GM12891 (cell line): ENCODE measurements around the gene ARPC4.

Experiments used
- POLR2A ChIP-seq: IDR thresholded peaks from 2 replicates; pipeline ENCODE4 v1.6.1; 2011; ENCODE audit warnings: low read depth, low read length, control low read depth
- POLR2AphosphoS5 ChIP-seq: IDR thresholded peaks from 2 replicates; pipeline ENCODE4 v1.6.1; 2011; ENCODE audit warnings: low read depth, low read length, control low read depth
- TAF1 ChIP-seq: IDR thresholded peaks from 2 replicates; pipeline ENCODE4 v1.6.1; 2011; ENCODE audit warnings: low read depth, low read length, control low read depth

DNA sequence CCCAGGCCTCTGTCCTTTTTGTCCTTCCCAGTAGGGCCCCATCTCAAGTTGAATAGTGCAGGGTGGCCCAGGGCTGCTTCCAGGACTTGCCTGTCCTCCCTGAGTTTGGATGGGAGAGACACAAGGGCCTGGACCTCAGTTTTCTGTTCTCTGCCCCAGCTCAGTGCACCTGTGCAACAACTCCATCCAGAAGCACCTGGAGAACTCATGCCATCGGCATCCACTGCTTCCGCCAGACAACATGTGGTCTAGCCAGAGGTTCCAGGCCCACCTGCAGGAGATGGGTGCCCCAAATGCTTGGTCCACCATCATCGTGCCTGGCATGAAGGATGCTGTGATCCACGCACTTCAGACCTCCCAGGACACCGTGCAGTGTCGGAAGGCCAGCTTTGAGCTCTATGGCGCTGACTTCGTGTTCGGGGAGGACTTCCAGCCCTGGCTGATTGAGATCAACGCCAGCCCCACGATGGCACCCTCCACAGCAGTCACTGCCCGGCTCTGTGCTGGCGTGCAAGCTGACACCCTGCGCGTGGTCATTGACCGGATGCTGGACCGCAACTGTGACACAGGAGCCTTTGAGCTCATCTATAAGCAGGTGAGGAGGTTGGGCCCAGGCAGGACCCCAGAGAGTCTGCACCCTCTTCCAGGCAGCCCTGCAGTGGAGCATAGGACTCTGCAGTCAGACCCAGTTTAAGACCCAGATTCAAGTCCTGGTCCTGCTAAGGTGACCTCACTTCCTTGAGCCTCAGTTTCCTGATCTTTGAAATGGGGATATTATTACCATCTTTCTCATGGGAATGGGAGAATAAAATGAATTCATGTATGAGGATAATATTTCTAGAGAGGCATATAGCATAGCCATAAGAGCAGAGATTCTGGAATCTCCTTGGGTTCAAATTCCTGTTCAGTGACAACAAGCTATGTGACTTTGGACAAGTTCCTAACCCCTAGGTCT, 36.2 kb downstream of the ARPC4 start:
- no peak for TF ChIP-seq POLR2AphosphoS5
- no peak for TF ChIP-seq TAF1
- no peak for TF ChIP-seq POLR2A
